Mesothelial cell of epicardium (in vitro differentiated cells): ENCODE results near the gene NAA10. TPM values are rescaled to one million over a fixed set of nuclear protein-coding genes. Genes with fewer than 3 reads are reported as not detected.

Source experiments
- DNase-seq, 2 experiments: peaks; one replicate each; pipeline ENCODE4 v3.0.0; 2021; ENCODE audit warnings: low spot score in 2 of 2; ENCODE audit not compliant: unreplicated experiment in 2 of 2
- H3K27ac Mint-ChIP-seq: 2 replicates; pipeline ENCODE4 v1.8.0; 2021; ENCODE audit warnings: mixed read lengths
- H3K27me3 Mint-ChIP-seq: 2 replicates; pipeline ENCODE4 v1.8.0; 2021; ENCODE audit warnings: low read depth, mixed read lengths
- H3K36me3 Mint-ChIP-seq: 2 replicates; pipeline ENCODE4 v1.8.0; 2021; ENCODE audit warnings: mixed read lengths
- H3K4me1 Mint-ChIP-seq: 2 replicates; pipeline ENCODE4 v1.8.0; 2021; ENCODE audit warnings: mixed read lengths
- H3K4me3 Mint-ChIP-seq: 2 replicates; pipeline ENCODE4 v1.8.0; 2021; ENCODE audit warnings: mild to moderate bottlenecking, moderate library complexity, mixed read lengths
- H3K9me3 Mint-ChIP-seq: 2 replicates; pipeline ENCODE4 v1.8.0; 2021; ENCODE audit warnings: mixed read lengths
- CTCF ChIP-seq: fragments of 200-600 bp; sonication (generic); IDR thresholded peaks from one replicate; pipeline ENCODE4 v1.5.0; 2021; ENCODE audit warnings: antibody characterized with exemption; ENCODE audit not compliant: unreplicated experiment
- total RNA-seq: library from RNA; stranded (reverse); gene quantifications from 3 replicates; pipeline ENCODE4 v1.2.1, GENCODE V29; 2021

The NAA10 gene
- total RNA-seq, 1 donor from 2014 or later, result 76.8 TPM

DNA sequence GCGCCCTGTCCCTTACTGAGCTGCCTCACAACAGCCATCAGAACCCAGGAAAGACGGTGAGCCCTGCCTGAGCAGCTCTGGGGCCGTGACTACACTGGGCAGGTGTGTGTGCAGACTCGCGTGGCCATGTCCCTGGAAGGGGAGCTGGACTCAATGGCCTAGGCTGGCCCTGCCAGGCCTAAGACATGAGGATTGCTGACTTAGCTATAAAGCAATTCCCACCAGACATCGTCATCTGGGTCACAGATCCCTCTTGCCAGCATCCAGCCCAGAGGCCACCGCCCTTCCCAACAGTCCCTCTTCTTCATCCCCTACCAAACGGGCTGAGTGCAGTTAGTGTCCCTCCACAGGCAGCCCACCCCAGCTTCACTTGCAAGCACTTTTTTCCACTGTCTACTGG, 3.7 kb downstream of the NAA10 start:
- Mint-ChIP-seq H3K27ac (no peak overlapping the region), H3K9me3 (no peaks in the 10 kb centered on the region), H3K27me3 (no peaks in the 10 kb centered on the region), H3K4me1 (peaks cover 18% of the 10 kb centered on the region), H3K36me3 (peaks cover 8% of the 10 kb centered on the region), H3K4me3 (no peak overlapping the region)
- TF ChIP-seq CTCF, result no peak
- DNase-seq, result no peak

DNA sequence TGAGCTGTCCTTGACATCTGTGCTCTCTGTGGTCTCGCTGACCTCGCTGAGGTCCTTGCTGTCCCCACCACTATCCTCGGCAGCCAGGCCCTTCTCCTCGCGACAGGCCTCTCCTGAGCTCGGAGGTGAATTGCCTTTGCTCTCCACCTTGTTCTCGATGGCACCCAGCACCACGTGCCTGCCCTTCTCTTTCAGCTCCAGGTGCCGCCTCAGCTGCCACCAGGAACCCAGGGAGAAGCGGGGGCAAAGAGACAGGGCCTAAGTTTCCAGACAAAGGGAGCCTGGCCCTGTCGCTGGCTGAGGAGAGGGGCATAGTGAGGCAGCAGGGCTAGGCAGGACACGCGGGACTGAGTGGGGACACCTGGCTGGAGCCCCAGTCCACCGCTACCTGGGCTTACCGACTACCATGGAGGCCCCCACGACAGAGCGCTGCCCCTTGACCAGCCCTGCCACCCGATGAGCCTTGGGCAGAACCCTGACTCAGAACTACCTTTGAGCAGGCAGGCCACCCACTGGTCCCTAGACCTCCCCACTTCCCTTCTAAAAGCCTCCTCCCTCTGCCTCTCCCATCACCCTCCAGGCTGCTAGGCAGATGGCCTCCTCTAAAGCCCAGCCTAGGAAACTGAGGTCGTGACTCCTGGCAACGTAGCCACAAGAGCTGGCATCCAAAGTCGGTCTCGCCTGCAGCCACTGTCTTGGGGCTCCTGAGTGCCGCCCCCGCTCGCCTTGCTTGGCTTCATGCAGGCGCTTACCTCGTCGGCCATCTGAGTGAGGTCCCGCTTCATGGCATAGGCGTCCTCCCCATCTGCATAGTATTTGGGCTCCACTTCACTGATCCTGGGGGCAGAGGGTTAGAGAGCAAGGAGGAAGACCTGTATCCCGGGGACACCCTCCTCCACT, 4.6 kb downstream of the NAA10 start:
- Mint-ChIP-seq H3K27ac (no peak overlapping the region), H3K9me3 (no peaks in the 10 kb centered on the region)

GRCh38 chrX:153929576-153929975, 5.3 kb downstream of the NAA10 start:
- Mint-ChIP-seq H3K4me1 (peaks cover 20% of the 10 kb centered on the region), H3K4me3 (no peak overlapping the region), H3K36me3 (peaks cover 8% of the 10 kb centered on the region), H3K9me3 (no peaks in the 10 kb centered on the region), H3K27ac (no peak overlapping the region), H3K27me3 (no peaks in the 10 kb centered on the region)
- TF ChIP-seq CTCF, result no peak
- no peak for DNase-seq

More for the DNA sequence above, 4.6 kb downstream of the NAA10 start:
- Mint-ChIP-seq H3K4me1 (peaks cover 20% of the 10 kb centered on the region), H3K27me3 (no peaks in the 10 kb centered on the region), H3K4me3 (no peak overlapping the region), H3K36me3 (peaks cover 8% of the 10 kb centered on the region)
- no peak for DNase-seq
- TF ChIP-seq CTCF, result no peak

GRCh38 chrX:153928846-153929245, 6.0 kb downstream of the NAA10 start:
- no peak for DNase-seq
- no peak for TF ChIP-seq CTCF
- Mint-ChIP-seq H3K27me3 (no peaks in the 10 kb centered on the region), H3K36me3 (peaks cover 8% of the 10 kb centered on the region), H3K4me3 (no peak overlapping the region), H3K9me3 (no peaks in the 10 kb centered on the region), H3K4me1 (peaks cover 22% of the 10 kb centered on the region), H3K27ac (peak overlapping the region; percentile 47)

DNA sequence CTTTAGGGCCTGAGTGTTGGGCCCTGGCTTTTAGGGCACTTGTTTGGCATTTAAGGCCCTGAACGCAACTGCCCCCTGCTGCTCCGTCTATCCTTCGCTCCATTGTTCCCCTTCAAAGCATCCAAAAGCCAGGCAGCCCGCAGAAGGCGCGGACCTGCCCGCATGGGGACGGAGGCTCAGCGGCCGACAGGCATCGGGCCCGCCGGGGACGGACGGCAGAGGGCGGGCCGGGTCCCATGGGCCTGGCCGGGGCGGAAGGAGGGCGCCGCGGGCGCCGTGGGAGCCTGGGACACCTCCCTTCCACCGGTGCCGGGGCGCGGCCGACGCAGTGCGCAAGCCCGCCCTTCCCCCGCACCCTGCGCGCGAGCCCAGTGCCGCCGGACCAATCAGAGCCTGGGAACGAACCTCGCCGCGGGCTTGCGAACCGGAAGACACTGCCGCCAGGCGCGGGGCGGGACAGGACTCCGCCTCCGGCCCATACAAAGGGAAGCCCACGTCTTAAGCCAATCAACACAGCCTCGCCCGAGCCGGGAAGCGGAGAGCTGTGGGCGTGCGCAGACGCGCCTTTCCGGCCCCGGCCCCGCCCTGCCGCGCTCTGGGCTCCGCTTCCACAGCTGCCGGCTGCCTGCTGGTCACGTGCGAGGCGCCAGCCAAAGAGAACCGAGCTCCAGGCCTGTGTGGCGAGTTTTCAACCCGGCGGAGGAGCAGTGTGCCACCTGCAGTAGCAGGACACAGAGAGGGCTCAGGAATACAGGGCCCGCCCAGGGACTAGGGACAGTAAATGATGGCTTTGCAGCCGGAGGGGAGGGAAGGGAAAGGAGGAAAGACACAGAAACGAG, 6.7 kb downstream of the NAA10 start:
- peaks cover 8% of the 10 kb centered on the region for H3K36me3 Mint-ChIP-seq
- no peaks in the 10 kb centered on the region for H3K9me3 Mint-ChIP-seq
- DNase-seq, result peak; percentile 85 to 92

More for the DNA sequence above, 6.7 kb downstream of the NAA10 start:
- Mint-ChIP-seq H3K27ac (peak overlapping the region; percentile 98), H3K4me3 (peak overlapping the region; percentile 78), H3K27me3 (no peaks in the 10 kb centered on the region), H3K4me1 (peaks cover 21% of the 10 kb centered on the region)
- TF ChIP-seq CTCF, result no peak
